HG03378 (cell line): ENCODE measurements around the gene RMND5A.
"Not testable (repeated sequence)": the region's sequence is repeated elsewhere in the genome, so short reads cannot be mapped to it uniquely, and the experiment has no call there.

Experiments used
- ATAC-seq: cut with Tn5 transposase; IDR thresholded peaks from one replicate; pipeline ENCODE4 v1.9.1; 2021; ENCODE audit warnings: mild to moderate bottlenecking, moderate library complexity; ENCODE audit not compliant: unreplicated experiment

Gene RMND5A

GRCh38 chr2:86719637-86720539 lies at the start of gene RMND5A:
RMND5A (plus strand) TSS chr2:86720291; CDS start chr2:86720668, 377 bp downstream.
- ATAC-seq: peak; percentile 90

GRCh38 chr2:86671337-86671981 lies 48.6 kb upstream of the RMND5A start:
- no peak for ATAC-seq

DNA sequence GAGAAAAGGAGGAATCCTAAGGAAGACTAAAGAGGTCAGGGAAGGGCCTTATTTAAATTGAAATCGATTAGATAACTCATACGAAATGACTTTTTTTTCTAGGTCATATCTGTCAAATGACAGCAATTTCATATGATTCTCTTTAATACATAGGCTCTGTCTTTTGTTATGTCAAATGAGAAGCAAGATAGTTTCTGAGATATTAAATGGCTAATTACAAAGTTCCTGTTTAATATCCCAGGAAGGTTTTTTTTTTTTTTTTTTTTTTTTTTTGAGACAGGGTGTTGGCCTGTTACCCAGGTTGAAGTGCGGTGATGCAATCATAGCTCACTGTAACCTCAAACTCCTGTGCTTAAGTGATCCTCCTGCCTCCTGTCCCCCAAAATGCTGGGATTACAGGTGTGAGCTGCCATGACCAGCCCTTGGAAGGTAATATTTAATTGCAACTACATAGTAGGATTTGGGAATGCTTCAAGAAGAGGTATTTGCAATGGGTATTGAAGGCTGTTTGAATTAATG lies 48.0 kb upstream of the RMND5A start:
- no peak for ATAC-seq

DNA sequence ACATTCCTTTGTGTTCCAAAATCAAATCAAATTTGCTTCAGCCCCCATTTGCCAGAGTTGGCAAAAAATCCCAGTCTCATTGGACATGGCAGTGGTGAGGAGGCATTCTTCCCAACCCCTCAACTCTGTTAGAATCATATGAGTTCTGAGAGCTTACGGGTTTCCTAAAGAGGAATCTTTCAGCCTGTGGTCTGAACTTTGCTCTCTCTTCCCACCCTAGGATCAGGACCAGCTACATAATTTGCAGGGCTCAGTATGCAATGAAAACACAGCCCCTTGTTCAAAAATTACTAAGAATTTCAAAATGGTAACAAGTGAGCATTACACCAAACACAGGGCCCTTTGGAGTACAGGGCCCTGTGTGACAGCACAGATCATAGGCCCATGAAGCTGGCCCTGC lies 47.1 kb upstream of the RMND5A start:
- ATAC-seq: no peak

DNA sequence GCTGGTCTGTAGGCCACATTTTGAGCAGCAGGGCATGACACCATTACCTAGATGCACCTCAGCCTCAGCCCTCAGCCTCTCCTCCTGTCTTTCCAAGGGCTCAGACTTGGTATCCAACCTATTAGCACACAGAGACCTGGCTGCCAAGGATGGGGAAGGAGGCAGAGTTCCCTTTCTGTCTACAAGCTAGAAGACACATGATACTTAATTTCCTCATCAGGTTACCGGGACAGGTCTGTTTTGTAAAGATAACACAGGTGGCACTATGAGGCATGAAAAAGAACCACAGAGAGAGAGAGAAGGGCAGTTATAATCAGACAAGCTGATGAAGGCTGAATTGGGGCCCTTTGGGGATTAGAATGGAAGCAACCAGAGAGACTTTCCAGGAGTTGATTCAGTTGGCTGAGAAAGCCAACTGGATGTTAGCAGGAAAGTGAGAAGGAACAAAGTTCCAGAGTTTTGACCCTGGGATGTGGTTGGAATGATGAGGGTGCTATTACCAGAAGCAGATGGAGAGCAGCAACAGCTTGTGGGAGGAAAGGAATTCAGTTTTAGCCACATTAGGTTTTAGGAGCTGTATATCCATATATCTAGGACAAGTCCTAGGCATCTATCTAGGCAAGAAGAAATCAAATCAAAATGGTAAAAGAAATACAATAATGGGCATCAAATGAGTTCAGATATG lies 46.0 kb upstream of the RMND5A start:
- no peak for ATAC-seq

DNA sequence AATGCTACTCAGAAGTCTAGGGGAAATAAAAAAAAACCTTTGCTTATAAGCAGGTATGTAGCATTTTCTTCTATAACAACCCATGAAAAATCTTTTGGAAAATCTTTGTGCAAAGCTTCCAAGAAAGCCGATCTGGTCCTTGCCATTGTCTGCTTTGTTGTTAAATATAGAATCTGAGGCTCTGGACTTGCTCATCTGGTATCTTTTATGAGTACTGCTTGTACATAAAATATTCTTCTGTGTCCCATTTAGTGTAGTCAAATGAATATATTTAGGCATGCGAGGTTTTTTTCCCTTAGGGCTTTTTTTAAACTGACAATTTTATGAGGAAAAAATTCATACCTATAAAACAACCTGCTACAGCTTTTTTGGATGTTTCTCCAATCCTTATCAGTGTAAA lies 45.0 kb upstream of the RMND5A start:
- ATAC-seq: no peak

DNA sequence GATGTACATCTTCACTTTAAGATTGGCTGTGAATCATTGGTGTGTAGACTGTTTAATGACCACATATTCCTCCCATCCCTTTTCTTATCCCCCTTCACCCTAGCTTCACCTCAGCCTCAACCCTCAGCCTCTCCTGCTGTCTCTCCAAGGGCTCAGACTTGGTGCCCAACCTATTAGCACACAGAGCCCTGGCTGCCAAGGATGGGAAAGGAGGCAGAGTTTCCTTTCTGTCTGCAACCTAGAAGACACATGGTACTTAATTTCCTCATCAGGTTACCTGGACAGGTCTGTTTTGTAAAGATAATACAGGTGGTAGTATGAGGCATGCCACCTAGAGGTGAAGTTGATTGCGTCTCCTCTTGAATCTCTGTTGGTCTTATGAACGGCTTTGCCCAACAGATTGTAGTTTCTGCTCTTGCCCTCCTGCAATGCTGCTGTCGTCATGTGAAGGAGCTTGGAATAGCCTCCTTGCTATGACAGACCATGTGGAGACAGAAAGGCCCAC lies 44.5 kb upstream of the RMND5A start:
- ATAC-seq: no peak

- ATAC-seq: no peak
These were observed 42.3 kb upstream of the RMND5A start for GRCh38 chr2:86677816-86678215.

DNA sequence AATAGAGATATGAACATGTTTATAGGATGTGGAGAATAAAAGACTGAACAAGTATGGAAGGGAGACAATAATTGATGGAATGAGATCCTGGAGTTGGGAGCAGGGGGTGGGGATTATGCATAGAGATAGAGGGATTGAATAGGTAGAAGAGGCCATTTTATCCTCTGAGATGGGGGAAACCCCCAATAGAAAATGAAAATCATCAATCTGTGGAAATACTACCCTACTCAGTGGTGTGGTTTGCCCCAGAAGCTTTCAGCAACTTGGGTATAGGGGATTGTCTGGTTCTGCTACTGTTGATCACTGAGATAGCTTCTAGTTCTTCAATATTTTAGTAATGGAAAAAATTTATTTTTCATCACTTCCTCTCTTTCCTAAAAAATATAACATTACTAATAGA lies 41.1 kb upstream of the RMND5A start:
- ATAC-seq: no peak

GRCh38 chr2:86685351-86685750 lies 34.7 kb upstream of the RMND5A start:
- ATAC-seq: no peak

DNA sequence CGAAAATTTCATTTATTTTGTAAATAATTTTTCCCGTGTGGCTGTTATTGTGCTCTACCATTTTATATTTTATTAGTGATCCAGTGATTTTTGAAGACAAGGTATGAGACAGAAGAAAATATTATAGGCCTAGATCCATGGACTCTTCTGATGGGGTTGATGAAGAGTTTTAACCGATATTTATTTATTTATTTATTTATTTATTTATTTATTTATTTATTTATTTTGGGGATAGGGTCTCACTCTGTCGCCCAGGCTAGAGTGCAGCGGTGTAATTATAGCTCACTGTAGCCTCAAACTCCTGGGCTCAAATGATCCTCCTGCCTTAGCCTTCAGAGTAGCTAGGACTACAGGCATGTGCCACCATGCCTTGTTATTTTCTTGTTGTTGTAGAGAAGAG lies 33.6 kb upstream of the RMND5A start:
- no peak for ATAC-seq

GRCh38 chr2:86686905-86687304 lies 33.2 kb upstream of the RMND5A start:
- no peak for ATAC-seq

GRCh38 chr2:86695053-86695691 lies 24.9 kb upstream of the RMND5A start:
- no peak for ATAC-seq

- ATAC-seq: no peak
These were observed 22.5 kb upstream of the RMND5A start for GRCh38 chr2:86697551-86698104.

- ATAC-seq: no peak
These were observed 19.4 kb upstream of the RMND5A start for GRCh38 chr2:86700690-86701089.

DNA sequence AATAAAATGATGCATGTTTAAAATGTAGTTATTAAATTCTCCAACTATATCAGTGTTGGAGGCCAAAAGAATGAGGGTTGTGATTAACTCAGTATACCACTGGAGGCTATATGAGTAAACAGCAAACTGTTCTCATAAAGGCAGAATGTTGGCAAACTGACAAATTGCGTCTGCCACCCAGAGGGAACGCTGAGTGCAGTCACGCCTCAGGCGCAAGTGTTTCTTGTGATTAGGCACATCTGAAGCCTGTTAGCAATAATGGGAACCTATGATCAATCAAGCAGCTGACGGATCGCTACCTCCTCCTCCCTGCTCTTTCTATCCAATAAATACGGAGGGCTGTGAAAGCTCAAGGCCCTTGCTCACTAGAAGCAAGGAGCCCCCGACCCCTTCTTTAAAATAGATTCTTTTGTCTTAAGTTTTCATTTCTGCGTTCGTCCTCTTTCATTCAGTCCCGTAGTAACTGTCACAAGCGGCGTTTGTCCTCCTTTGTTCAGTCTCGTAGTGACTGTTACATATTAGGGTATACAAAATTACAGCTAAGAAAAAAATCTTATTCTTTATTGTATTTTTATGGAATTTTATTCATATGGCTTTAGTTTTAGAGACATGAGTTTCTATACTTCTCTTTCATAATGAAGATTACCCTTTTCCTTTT lies 16.3 kb upstream of the RMND5A start:
- no peak for ATAC-seq

DNA sequence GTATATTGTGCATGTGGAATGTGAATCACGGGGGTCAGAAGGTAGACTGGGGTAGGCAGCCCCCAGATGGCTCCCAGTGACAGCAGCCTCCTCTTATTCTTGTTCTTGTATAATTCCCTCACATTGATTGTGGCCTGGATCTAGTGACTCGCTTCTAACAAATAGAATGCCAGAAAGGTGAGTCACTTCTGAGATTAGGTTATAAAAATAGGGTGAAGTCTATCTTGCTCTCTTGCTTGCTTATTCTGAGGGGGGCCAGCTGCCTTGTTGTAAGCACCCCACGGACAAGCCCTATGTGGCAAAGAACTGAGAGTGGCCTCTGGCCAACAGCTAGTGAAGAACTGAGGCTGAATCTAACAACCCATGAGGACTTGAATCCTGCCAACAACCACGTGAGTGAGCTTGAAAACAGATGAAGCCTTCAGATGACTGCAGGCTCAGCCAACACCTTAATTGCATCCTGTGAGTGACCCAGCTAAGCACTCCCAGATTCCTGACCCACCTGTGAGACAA lies 15.6 kb upstream of the RMND5A start:
- ATAC-seq: no peak

DNA sequence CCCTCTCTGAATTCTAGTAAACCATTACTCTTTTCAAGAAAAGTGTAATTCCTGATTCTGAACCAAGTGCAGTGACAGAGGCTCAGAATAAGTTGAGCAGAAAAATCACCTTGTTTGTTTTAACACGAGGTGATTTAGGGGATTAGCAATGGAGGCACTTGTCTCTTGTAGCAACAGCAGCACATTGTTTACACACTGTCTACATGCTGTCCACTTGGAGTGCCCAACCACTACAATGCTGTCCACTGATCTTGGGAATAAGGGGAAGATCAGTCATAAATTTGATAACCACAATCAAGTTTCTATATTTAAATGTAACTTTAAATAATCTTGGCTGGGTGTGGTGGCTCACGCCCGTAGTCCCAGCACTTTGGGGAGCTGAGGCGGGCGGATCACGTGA lies 13.9 kb upstream of the RMND5A start:
- no peak for ATAC-seq

- no peak for ATAC-seq
These were observed 13.2 kb upstream of the RMND5A start for GRCh38 chr2:86706935-86707334.

DNA sequence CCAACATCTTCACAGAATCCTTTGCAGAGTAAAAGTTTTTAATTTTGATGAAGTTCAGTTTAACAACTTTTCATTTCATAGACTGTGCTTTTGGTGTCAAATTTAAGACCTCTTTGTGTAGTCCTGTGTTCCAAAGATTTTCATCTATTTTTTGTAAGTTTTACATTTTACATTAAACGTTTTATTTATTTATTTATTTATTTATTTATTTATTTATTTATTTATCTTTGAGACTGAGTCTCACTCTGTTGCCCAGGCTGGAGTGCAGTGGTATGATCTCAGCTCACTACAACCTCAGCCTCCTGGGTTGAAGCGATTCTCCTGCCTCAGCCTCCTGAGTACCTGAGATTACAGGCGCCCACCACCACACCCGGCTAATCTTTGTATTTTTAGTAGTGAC lies 12.0 kb upstream of the RMND5A start:
- ATAC-seq: not testable (repeated sequence)
